Amniotic stem cell (primary cell): ENCODE results near the gene INTS15.

Experiments
- DNase-seq: peaks from one replicate; lab custom pipeline; 2025; lab: John Stamatoyannopoulos, UW

The INTS15 gene

GRCh38 chr7:6642861-6643640 is 53.2 kb downstream of the INTS15 start:
- no peak for DNase-seq

- no peak for DNase-seq
These were observed 54.2 kb downstream of the INTS15 start for GRCh38 chr7:6643915-6644625.

DNA sequence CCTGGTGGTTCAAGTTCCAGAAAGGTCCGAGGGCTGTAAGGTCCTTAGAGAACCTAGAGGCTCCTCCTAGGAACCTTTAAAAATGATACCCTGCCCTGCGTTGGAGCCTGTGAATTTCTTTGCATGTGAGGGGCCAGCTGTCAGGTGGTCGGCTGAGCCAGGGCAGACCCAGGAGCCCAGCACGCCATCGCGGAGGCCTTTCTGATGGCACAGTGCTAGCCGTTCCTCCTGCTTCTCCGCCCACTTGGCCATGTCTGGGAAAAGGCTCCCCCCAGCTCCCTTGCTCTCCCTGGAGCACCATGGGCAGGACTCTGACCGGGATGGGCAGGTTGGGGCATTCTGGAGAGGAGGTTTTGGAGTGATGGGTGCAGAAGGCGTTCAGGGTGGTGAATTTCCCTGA is 54.9 kb downstream of the INTS15 start:
- no peak for DNase-seq

GRCh38 chr7:6646465-6646864 is 56.6 kb downstream of the INTS15 start:
- DNase-seq = no peak

GRCh38 chr7:6647080-6647479 is 57.3 kb downstream of the INTS15 start:
- no peak for DNase-seq

DNA sequence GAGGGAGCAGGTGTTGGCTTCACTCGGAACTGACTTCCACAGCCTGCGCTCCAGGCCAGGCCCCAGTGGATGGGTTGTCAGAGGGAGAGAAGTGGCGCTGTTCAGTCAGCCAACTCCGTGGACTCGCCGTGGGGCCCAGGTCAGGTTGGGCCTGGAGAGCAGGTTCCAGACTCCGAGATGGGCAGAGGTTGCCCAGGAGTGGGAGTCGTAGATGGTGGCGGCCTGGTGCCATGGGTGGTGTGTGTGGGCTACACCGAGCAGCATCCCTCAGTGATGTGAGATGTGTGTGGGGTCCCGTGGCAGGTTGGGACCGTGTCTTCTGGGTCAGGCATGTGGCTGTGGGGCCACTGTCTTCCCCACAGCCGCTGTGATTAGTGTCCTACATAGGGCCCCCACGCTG is 57.7 kb downstream of the INTS15 start:
- no peak for DNase-seq

GRCh38 chr7:6648066-6648814 is 58.4 kb downstream of the INTS15 start:
- no peak for DNase-seq

- DNase-seq = no peak
These were observed 58.9 kb downstream of the INTS15 start for GRCh38 chr7:6648815-6649104.

DNA sequence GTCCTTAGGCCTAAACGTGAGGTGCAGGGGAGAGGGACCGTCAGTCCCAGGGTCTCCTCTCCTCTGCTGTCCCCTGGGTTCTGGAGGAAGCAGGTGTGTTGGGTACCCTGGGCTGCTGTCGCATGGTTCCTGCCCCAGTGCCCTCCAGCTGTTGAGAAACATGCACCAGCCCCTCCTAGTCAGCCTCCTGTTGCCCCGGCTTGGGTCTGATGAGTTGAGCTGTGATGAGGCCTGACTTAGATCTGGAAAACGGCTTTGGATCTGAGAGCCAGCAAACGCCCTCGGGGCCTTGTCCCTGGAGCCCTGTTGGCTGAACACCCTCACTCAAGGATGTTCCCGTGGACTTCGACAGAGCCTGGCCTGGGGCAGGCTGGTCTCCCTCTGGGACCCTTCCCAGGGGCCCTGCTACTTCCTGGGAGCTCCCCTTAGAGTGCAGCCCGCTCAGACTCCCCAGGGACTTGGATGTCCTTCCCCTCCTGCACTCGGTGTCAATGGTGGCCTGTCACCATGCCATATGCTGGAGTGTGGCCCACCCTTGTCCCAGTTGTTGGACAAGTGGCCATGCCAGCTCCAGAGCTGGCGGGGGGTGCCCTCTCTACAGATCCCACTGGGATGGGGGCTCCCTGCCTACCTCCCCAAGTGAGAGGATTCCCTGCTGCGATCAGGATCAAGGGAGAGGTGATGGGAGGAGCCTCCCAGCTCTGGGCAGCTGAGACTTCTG is 59.6 kb downstream of the INTS15 start:
- no peak for DNase-seq

DNA sequence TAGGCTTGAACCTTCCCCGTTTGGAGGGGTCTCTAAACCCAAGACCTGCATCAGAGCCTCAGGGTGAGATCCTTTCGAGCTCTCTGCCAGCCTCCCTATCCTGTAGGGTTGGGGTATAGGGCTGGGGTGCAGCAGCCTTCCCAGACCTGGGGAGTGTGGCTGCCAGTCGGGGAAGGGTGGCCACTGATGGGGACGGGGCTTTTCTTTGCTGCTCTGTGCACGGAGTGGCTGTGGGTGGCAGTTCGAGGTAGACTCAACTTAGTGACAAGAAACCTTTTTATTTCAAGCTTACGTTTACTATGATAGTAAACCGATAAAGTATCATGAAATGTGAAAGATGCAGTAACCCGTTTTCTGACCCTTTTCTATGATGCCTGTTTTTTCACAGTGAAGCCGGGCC is 60.3 kb downstream of the INTS15 start:
- DNase-seq = no peak

DNA sequence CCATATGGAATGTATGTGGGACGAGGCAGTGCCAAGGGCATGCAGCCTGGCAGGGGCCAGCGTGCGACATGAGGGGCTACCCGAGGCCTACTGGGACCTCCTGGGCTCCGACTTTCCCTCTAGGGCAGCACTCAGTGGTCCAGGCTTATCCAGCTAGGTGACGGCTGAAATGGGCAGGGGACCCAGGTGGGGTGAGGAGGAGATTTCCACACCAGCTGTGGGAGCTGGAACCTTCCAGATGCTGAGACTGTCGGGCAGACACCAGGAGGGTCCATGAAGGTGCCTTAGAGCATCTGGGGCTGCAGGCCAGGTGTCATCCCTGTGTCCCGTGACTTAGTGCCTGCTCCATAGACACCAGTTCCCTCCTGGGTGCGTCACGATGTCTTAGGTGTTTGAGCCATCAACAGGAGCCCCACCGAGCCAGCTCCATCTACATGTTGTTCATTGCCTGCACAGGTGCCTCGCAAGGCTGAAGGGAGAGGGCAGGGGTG is 60.7 kb downstream of the INTS15 start:
- no peak for DNase-seq

- no peak for DNase-seq
These were observed 62.1 kb downstream of the INTS15 start for GRCh38 chr7:6651851-6652445.

GRCh38 chr7:6652446-6653011 is 62.7 kb downstream of the INTS15 start:
- DNase-seq = no peak

DNA sequence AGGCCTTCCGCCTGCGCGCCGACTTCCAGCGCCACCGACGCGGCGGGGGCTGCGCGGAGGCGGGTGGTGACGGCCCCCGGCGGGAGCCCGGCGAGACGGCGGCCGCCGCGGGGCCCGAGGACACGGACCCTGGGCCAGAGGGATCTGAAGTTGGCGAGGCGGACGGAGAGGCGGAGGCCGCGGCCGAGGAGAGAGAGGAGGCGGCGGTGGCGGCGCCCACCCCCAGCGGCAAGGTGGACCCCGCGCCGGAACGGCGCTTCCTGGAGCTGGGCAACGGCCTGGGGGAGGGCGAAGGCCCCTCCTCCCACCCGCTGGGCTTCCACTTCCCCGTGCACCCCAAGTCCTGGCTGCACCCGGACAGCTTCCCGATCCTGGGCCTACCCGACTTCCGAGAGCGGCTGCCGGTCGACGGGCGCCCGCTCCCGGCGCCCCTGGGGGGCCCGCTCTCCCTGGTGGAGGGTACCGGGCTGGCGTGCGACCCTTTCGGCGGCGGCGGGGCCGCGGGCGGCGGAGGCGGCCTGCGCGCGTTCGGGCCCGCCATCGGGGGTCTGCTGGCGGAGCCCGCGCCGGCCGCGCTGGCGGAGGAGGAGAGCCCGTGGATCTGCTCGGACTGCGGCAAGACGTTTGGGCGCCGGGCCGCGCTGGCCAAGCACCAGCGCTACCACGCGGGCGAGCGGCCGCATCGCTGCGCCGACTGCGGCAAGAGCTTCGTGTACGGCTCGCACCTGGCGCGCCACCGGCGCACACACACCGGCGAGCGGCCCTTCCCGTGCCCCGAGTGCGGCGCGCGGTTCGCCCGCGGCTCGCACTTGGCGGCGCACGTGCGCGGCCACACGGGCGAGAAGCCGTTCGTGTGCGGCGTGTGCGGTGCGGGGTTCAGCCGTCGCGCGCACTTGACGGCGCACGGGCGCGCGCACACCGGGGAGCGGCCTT is 63.5 kb downstream of the INTS15 start:
- no peak for DNase-seq

DNA sequence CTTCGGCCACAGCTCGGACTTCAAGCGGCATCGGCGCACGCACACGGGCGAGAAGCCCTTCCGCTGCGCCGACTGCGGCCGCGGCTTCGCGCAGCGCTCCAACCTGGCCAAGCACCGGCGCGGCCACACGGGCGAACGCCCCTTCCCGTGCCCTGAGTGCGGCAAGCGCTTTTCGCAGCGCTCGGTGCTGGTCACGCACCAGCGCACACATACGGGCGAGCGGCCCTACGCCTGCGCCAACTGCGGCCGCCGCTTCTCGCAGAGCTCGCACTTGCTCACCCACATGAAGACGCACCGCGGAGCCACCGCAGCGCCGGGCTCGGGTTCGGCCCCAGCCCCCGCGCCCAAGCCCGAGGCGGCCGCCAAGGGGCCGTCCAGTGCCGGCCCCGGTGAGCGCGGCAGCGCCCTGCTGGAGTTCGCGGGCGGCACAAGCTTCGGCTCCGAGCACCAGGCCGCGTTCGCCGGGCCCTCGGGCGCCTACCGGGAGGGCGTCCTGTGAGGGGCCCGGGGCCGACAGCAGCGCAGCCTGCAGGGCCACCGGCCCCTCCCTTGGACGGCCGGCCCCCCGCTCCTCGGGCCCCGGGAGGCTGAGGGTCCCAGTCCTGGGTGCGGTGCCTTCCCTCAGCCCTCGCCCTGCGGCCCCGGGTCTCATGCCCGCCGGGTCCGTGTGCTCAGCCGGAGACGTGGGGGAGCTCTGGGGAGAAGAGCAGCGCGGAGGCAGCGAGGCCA is 64.5 kb downstream of the INTS15 start:
- DNase-seq = no peak

- DNase-seq = no peak
These were observed 65.2 kb downstream of the INTS15 start for GRCh38 chr7:6654842-6655610.

- no peak for DNase-seq
These were observed 66.0 kb downstream of the INTS15 start for GRCh38 chr7:6655636-6656385.

GRCh38 chr7:6656413-6656812 is 66.6 kb downstream of the INTS15 start:
- DNase-seq = no peak
